CD4-positive, alpha-beta T cell treated with Interleukin-12 subunit alpha and Interleukin-12 subunit beta, for 1 hour (primary cell): ENCODE data around the gene HDAC8.
"Not testable (repeated sequence)": the region's sequence is repeated elsewhere in the genome, so short reads cannot be mapped to it uniquely, and the experiment has no call there.

Experiments
- DNase-seq: peaks from one replicate; pipeline ENCODE4 v3.0.0-alpha.2; 2020

HDAC8 gene

DNA sequence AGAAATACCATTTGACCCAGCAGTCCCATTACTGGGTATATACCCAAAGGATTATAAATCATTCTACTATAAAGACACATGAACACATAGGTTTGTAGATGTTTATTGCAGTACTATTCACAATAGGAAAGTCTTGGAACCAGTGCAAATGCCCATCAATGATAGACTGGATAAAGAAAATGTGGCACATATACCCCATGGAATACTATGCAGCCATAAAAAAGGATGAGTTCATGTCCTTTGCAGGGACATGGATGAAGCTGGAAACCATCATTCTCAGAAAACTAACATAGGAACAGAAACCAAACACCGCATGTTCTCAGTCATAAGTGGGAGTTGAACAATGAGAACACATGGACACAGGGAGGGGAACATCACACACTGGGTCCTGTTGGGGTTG lies 123.6 kb downstream of the HDAC8 start:
- DNase-seq: not testable (repeated sequence)

DNA sequence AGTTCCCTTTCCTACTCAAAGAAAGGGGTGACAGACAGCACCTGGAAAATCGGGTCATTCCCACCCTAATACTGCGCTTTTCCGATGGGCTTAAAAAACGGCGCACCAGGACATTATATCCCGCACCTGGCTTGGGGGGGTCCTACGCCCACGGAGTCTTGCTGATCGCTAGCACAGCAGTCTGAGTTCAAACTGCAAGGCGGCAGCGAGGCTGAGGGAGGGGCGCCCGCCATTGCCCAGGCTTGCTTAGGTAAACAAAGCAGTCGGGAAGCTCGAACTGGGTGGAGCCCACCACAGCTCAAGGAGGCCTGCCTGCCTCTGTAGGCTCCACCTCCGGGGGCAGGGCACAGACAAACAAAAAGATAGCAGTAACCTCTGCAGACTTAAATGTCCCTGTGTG lies 131.9 kb downstream of the HDAC8 start:
- DNase-seq: not testable (repeated sequence)

DNA sequence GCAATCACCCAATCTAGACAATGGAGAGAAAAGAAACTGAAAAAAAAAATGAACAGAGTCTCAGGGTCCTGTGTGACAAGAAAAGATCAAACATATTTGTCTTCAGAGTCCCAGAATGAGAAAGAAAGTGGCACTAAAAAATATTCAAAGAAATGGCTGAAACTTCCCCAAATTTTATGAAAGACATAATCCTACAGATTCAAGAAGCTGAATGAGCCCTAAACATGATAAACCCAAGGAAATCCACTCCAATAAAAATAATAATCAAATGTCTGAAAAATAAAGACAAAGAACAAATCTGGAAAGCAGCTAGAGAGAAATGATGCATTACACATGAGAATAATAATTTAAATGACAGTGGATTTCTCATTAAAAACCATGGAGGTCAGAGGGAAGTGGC lies 136.6 kb downstream of the HDAC8 start:
- DNase-seq: no peak

DNA sequence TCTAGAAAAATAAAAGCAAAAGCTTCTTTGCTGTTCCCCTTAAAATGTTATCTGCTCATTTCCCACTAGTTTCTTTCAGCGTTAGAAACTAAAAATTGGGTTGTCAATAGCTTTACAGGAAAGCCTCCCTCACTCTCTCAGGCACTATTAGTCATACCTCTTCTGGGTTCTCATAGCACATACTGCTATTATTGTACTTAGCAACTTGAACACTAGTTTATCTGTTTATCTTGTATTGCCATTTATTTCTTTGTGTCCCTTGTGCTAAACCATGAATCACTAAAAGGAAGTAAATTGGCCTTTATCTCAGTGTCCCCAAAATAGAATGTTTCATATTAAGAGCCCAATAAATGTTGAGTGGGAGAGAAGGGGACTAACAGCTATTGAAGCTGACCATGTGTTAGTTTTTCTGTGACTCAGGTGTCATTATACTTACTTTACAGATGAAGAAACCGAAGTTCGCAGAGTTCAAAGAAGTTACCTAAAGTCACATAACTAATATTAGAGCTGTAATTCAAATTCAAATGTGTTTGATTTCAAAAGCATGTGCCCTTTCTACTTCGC lies 142.2 kb downstream of the HDAC8 start:
- DNase-seq: no peak

DNA sequence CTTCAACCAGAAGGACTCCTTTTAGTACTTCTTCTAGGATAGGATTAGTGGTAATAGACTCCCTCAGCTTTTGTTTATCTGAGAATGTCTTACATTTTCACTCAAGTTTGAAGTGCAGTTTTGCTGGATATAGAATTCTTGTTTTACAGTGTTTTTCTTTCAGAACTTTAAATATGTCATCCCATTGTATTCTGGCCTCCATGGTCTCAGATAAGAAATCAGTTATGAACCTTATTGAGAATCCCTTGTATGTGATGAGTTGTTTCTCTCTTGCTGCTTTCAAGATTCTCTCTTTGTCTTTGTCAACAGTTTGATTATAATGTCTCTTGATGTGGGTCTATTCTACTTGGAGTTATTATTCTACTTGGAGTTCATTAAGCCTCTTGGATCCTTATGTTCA lies 150.8 kb downstream of the HDAC8 start:
- DNase-seq: no peak

DNA sequence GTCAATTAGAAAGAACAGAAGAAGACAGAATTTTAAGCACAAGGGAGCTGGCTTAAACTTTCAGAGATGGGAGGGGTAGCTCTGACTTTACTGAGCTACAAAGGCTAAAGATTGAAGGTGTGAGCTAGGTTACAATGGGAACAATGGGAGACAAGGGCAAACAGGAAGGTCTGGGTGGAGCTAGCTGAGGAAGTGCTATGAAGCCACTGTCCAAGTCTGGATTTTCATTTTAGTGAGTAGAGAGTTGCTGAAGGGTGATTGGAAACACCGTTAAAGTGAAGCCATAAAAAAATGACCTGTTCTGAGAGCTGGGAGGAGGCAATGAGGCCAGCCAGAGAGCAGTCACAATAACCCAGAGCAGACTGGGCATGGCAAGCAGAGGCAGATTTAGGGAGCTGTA lies 162.7 kb downstream of the HDAC8 start:
- DNase-seq: no peak

DNA sequence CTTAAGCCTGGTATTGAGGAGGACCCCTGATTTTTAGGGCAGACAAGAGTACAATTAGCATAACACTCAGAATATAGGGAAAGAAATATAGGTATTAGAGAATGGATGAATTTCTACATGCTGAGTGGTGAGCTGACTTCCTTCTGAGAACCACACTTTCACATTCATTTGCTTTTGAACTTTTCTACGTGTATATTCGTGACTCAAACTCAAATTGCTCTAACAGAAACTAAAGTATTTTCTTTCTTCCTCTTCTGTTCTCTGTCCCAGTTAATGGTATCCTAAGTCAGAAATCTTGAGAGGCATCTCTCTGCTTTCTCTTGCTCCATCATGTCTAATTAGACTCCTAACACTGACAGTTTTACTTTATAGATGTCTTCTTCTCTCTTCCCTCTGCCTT lies 163.8 kb downstream of the HDAC8 start:
- no peak for DNase-seq

DNA sequence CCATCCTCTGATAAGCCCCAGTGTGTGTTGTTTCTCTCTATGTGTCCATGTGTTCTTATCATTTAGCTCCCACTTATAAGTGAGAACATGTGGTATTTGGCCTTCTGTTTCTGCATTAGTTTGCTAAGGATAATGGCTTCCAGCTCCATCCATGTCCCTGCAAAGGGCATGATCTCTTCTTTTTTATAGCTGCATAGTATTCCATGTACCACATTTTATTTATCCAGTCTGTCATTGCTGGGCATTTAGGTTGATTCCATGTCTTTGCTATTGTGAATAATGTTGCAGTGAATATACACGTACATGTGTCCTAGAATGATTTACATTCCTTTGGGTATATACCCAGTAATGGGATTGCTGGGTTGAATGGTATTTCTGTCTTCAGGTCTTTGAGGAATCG lies 167.5 kb downstream of the HDAC8 start:
- not testable (repeated sequence) for DNase-seq

DNA sequence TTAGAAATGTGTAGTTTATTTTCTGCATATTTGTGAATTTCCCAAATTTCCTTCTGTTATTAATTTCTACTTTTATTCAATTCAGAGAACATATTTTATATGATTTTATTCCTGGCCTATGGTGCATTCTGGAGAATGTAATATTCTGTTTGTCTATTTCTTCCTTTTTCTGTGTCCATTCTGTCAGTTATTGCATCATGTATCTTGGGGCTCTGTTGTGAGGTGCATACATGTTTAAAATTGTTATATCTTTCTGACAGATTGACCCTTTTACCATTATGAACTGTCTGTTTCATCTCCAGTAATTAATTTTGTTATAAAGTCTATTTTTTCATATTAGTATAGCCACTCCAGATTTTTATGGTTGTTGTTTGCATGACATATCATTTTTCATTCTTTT lies 170.0 kb downstream of the HDAC8 start:
- no peak for DNase-seq

DNA sequence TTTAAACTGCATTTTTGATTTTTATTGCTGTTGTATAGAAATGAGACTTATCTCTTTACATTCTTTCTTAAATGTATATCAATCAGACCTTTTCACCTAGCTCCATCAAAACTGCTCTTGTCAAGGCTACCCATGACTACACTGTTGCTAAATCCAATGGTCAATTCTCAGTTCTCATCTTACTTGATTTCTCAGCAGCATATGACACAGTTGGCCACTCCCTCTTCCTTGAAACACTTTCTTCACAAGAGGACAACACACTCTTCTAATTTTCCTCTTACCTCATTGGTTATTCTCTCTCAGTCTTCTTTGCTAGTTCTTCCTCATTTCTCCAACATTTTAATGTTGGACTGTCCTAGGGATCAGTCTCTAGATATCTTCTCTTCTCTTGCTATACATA lies 172.8 kb downstream of the HDAC8 start:
- DNase-seq: no peak

DNA sequence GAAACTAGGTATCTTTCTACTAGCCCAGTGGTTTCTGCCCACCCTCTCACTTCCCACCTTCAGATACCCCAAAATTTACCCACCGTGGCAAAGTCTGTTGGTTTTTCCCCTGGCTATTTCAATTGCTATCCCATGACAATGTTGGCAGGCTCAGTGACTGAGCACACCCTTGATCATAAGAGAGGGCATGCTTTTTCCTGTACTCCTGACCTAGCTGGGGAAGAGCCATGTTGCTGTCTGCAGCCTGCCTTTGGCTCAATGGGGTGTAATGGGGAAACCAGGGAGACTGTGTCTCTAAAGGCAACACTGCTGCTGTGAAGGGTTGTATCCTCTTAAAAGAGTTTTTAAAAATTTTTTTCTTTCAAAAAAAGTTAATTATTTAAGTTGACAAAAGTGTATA lies 176.5 kb downstream of the HDAC8 start:
- no peak for DNase-seq

DNA sequence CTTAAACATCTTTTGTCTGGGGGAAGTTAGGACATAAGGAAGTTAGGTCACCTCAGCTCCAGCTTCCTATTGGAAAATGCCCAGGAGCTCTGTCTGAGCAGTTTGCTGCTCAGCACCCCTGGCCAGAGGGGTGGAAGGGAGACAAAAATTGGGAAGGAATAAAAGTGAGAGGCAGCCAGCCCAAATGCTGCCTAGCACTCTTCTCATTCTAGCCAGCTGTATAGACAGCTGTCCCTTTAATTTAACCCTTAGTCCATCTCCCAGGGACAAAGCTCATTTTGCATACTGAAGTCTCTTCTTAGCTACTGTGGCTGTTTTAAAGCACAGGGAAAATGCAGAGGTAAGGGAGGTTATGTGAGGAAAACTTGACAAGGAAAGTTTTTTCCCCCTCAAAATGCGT lies 177.4 kb downstream of the HDAC8 start:
- DNase-seq: no peak

DNA sequence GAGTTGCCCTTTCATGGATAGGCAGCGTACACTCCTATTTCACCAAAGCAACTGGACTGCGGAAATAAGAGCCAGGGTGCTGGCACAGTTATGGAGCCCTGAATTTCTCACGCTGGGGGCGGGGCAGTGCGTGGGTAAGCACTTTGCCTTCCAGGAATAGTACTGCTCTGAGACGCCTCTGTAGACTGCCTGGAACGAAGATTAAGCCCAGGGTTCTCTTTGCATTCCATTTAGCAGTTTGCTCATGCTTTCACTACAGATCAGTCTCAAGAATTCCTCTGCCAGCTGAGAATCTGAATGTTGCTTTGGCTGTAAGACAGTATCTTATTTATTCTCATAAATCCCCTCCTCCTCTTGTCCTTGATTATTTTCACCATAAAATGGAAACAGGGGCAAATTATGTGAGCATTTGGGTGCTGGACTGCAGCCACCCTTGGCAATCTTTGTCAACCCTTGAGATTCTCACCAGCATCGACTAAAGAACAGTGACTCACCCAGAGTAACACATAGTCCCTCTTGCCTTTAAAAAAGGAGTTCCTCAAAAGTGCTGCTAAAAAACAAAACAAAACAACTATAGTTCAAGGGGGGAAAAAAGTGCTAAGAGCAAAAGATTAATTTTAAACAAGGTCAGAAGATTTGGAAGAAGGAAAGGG lies 178.0 kb downstream of the HDAC8 start:
- no peak for DNase-seq

DNA sequence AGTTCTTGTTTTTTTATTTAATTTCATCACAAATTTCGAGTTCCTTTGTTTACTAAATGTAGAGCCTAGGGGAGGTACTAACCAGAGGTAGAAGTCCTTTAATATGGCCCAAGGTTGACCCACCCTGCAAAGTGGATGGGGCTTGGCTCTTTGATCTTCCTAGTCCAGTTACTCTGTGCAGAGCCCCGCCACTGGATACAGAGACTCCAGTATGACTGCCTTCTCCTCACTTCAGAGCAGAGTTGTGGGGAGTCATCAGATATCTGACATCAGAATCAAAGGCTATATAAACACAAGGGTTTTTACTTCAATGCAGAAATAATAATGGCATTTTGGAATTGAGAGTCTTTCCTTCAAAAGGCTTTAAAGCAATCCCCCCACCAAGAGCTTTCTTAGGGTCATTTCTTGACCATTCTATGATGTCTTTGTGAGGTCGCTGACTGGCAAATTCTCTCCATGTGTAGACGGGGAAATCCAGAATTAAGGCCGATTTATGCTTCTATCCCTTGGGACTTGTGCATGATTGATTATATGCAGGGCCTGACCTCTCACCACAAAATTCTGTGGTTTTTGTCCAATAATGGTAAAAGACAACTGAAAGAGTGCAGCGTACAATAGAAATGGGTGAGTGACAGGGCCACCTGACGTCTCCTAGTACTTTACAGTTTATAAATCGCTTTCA lies 178.7 kb downstream of the HDAC8 start:
- DNase-seq: no peak

DNA sequence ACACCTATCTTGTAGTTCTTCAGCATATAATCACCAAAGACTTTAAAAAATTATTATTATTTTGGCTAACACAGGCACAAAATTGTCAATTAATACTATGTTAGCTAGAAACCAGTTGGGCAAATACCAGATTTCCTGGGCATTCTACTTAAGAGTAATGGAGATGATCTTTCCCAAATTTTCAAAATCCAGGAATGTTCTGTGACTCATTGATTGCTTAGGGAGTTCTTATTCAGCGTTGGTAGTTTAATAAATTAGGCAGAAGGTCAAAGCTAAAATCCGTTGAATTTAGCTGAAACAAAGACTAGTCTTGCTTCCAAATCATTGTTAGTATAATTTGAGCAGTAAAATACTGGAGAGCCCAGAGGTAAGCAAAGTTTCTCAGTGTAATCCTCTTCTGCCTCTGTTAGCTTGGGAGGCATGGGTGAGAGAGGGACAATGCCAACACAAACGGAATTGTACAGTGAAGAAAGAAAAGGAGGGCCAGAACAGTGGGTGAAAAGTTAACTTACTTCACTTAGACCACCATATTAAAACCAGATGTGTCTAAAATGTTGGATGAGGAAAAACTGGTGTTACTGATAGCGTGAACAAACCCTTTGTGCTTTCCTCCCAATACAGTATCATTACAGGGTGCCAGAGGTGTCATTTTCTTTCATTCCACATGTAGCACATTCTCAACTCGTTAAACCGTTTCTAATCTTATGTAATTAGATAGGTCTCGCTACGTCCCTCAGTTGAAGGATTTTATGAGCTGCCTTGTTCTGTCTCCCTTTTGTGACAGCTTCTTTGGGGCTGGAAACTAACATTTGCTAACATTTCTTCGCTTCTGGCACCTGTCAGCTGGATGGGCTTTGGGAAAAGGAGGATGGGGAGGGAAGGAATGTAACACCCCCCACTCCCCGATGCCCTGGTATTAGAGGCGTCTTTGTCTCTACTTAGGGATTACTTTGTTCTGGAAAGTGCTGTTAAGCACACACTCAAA lies 179.5 kb downstream of the HDAC8 start:
- DNase-seq: no peak

DNA sequence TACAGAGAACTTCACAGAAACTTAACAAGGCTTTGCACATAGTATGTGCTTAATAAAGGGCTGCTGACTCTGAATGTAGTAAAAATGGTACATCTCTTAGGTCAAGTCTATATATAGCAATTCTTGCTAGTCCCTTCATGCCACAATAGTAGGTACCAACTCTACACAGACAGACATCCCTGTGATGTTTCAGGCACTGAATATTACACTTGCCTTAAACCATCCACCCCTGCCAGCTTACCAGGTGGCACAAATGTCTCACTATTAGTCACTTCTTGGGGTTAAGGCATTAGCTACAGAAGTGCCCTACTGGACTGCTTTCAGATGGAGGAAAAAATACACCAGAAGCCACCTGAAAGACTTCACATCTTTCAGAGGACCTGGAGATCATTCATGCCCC lies 180.6 kb downstream of the HDAC8 start:
- no peak for DNase-seq

DNA sequence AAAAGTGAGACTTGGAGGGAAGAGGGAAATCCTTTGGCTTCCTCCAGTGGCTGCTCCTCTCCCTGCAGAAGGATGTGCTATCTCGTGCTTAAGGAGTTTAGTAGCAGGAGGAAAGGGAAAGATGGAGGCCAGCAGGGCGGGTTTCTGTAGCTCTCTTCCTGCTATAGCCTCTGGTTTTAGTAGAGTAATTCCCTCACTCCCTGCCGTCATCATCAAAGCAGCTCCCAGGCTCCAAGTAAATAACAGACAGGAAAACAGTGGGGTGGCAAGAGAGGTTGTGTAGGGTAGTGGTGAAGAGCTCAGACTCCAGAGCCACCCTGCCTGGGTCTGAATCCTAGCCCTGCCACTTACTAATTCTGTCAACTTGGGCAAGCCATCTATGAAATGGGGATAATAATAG lies 185.4 kb downstream of the HDAC8 start:
- no peak for DNase-seq

DNA sequence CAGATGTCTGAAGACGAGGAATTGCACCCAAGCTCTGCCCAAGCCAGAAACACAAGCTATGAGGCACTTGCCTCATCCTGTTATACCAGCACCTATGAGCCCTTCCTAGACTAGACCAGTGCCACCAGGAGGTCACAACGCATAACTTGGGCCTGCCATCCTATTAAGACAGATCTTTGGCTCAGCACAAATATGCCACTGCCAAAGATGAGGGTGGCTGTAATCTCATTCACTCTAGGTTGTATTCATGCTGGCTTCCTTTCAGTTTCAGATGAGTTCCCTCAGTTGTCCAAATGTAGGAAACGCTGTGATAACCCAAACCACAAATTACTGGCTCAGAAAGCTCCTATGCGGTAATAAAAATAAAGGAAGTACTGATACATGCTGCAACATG lies 190.4 kb downstream of the HDAC8 start:
- DNase-seq: no peak

DNA sequence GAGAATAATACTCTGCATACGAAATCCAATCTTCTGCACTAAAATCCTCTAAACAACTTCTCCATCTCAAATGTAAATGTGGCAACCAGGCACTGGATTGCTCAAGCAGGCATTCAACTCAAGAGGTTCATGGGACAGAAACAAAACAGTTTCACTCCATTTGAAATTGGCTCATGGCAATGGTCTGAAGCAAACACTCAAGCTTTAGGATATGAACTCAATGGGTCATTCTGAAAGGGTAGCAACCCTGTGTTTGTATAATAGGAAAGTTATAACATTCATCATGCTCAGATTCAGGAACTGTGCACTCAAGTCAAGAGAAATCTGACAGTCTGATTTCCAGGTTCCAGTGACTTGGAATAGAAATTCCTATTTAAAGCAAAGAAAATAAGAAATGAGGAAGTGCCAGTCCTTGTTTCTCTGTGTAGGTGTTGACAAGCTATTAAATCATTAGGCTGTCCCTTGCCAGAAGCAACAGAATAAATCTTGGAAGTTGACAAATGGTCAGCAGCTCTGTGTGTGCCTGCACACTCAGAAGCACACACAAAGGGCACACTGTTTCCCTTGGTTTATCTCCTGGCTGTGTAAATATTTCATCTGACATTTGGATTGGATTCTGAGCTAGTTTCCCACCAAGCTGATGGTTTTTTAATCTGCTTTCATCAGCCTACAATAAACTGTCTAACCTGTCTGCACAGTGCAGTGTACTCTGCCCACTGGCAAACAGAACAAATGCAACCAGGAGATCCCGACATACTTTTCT lies 191.0 kb downstream of the HDAC8 start:
- no peak for DNase-seq

DNA sequence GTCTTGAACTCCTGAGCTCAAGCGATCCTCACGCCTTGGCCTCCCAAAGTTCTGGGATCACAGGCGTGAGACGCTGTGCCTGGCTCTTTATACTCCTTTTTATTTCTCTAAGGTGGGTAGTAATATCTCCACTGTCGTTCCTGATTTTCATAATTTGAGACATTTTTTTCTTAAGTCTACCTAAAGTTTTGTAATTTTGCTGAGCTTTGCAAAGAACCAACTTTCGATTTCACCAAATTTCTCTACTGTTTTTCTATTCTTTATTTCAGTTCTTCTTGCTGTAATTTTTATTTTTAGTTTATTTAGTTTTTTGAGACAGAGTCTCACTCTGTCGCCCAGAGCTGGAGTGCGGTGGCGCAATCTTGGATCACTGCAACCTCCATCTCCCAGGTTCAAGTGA lies 196.5 kb downstream of the HDAC8 start:
- DNase-seq: no peak

DNA sequence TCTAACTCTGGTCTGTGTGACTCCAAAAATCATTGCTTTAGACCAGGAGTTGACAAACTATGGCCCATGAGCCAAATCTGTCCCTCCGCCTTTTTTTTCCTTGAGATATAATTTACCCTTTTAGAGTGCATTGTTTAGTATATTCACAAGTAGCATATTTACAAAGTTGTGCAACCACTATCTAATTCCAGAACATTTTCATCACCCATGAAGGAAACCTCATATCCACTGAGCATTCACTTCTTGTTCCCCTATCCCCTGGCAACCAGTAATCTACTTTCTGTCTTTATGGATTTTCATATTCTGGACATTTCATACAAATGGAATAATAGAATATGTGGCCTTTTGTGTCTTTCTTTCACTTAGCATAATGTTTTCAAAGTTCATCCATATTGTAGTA lies 199.5 kb downstream of the HDAC8 start:
- no peak for DNase-seq

DNA sequence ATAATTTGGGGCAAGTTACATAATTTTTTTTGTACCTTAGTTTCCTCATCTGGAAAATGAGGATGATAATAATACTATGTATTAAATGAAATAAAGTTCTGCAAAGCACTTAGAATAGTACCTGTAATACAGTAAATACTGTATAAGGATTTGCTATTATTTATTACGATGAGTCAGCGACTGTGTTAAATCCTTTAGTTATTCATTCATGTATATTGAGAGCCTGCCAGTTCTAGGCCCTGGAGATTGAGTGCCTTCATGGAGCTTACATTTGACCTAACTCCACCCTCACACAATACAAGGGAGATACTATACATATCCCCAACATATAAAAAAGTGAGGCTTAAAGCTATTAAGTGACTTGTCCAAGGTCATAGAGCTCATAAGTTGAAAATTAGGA lies 199.9 kb downstream of the HDAC8 start:
- DNase-seq: no peak

DNA sequence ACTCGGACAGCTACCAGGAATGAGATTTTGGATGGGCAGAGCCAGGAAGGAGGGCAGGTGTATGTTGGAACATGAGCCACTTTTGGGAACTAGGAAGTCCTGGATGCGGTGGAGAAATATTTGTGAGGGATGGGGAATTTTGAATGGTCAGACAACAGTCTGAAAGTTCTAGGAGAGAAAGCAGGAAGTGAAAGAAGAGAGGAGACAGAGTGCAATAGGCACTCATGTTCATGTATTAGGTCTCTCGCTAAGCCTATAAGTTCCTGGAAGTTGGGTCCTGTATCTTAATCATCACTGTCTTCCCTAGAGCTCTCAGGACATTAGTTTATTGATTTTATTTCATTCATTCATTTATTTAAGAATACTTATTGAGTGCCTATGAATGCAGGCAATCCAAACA lies 201.2 kb downstream of the HDAC8 start:
- no peak for DNase-seq
